ENCODE results near the gene TMEM25. TPM values are rescaled to one million over a fixed set of nuclear protein-coding genes. Genes with fewer than 3 reads are reported as not detected.

The TMEM25 gene
- total RNA-seq, 1 experiment from 2014 or later, result 24.5 TPM

GRCh38 chr11:118522571-118523072 is 8.4 kb upstream of the TMEM25 start:
- no CpG with 5 or more reads among the region's 6 CpGs for WGBS (ENCODE audit: extremely low coverage, insufficient read length, low lambda C conversion rate)
- Histone ChIP-seq H2BK15ac (ENCODE audit: low read depth, low read length) (no peak overlapping the region), H4K20me1 (ENCODE audit: control insufficient read depth, insufficient read depth, insufficient read length) (no peaks in the 10 kb centered on the region), H3K18ac (ENCODE audit: insufficient read length, low read depth, low read length) (no peak overlapping the region), H3K27me3 (ENCODE audit: insufficient read depth, low read length) (no peaks in the 10 kb centered on the region), H2BK5ac (ENCODE audit: insufficient read length, low read length) (no peak overlapping the region), H4K91ac (ENCODE audit: insufficient read length, low read depth, low read length) (no peak overlapping the region), H3K9ac (ENCODE audit: extremely low read depth, insufficient read length, low read length) (no peak overlapping the region), H3K56ac (ENCODE audit: insufficient read length, low read depth, low read length) (no peak overlapping the region), H3K14ac (ENCODE audit: insufficient read depth, low read length) (no peak overlapping the region), H4K8ac (replicated peaks; ENCODE audit: insufficient read length, low read depth, low read length) (no peak overlapping the region), H2BK20ac (ENCODE audit: low read depth, low read length, poor library complexity, severe bottlenecking) (no peak overlapping the region), H3K79me1 (ENCODE audit: insufficient read depth, low read depth, low read length, poor library complexity, severe bottlenecking) (no peaks in the 10 kb centered on the region), H2BK12ac (ENCODE audit: insufficient read length, low read depth, low read length) (no peak overlapping the region), H3K79me2 (ENCODE audit: insufficient read depth, low read length) (no peaks in the 10 kb centered on the region), H2BK120ac (ENCODE audit: low read depth, low read length, poor library complexity, severe bottlenecking) (no peak overlapping the region), H3K4me1 (ENCODE audit: insufficient read depth, low read length) (no peaks in the 10 kb centered on the region), H4K5ac (ENCODE audit: insufficient read length, low read depth, low read length) (no peak overlapping the region), H3K4me2 (ENCODE audit: insufficient read depth, insufficient read length, low read length) (no peak overlapping the region), H3T11ph (ENCODE audit: low read length) (no peak overlapping the region), H3K23ac (ENCODE audit: insufficient read length, low read depth, low read length) (no peak overlapping the region), H3K9me3 (ENCODE audit: control insufficient read depth, low read depth, low read length) (no peaks in the 10 kb centered on the region), H2AFZ (ENCODE audit: low read length) (no peak overlapping the region), H3K27ac (ENCODE audit: insufficient read length, low read depth, low read length) (no peak overlapping the region), H2AK5ac (ENCODE audit: insufficient read length, low read length) (no peak overlapping the region), H3K4ac (ENCODE audit: low read depth, low read length) (no peak overlapping the region), H3K23me2 (ENCODE audit: insufficient read length, low read depth, low read length, poor library complexity, severe bottlenecking) (no peaks in the 10 kb centered on the region)
- Mint-ChIP-seq H3K9me3 (no peaks in the 10 kb centered on the region), H3K27me3 (ENCODE audit: low read depth) (no peaks in the 10 kb centered on the region), H3K27ac (peak overlapping the region in 1 of 3 experiments; percentile 84; a peak in 1 of 7 replicates), H3K4me1 (peaks cover 10 to 12% of the 10 kb centered on the region in 2 experiments), H3K36me3 (ENCODE audit: insufficient read depth in 1 of 3, low read depth in 3 of 3) (peaks cover 31 to 66% (median 63%) of the 10 kb centered on the region in 3 experiments; a peak in 6 of 7 replicates), H3K4me3 (no peak overlapping the region)
- DNase-seq, result peak; percentile 62
- peak; percentile 55; the same call in 2 of the 3 replicates for TF ChIP-seq CTCF (conservative IDR thresholded peaks at IDR 0.05)

All from H9 (cell line).